Suprapubic skin (tissue), 4 donors: ENCODE measurements around the gene RPL13. TPM values are rescaled to one million over a fixed set of nuclear protein-coding genes. Genes with fewer than 3 reads are reported as not detected.
A peak's percentile ranks its signal among the peaks of the same experiment; 100 is the strongest.

Experiments used
- DNase-seq, 2 donors: peaks; one replicate each; pipeline ENCODE4 v3.0.0-alpha.2; 2019; ENCODE audit warnings: low spot score in 2 of 2
- H3K27ac ChIP-seq: fragments of 200-600 bp; sonication (generic); one replicate; pipeline ENCODE4 v1.5.1; 2019
- H3K27me3 ChIP-seq: fragments of 200-600 bp; sonication (generic); one replicate; pipeline ENCODE4 v1.5.1; 2019
- H3K36me3 ChIP-seq: fragments of 200-600 bp; sonication (generic); one replicate; pipeline ENCODE4 v1.5.1; 2019
- H3K4me1 ChIP-seq: fragments of 200-600 bp; sonication (generic); one replicate; pipeline ENCODE4 v1.5.1; 2019
- H3K4me3 ChIP-seq: fragments of 200-600 bp; sonication (generic); one replicate; pipeline ENCODE4 v1.5.1; 2019; ENCODE audit warnings: mild to moderate bottlenecking
- H3K9me3 ChIP-seq: fragments of 200-600 bp; sonication (generic); one replicate; pipeline ENCODE4 v1.5.1; 2019
- CTCF ChIP-seq, 2 donors: fragments of 200-600 bp in 1 of 2; fragments of 450-650 bp in 1 of 2; sonication (generic) in 1 of 2; IDR thresholded peaks; one replicate each; pipeline ENCODE4 v1.5.1; 2016 to 2019; ENCODE audit warnings: antibody characterized with exemption in 2 of 2, mild to moderate bottlenecking in 1 of 2, moderate library complexity in 1 of 2
- EP300 ChIP-seq: sonication (generic); formaldehyde crosslinking; IDR thresholded peaks from one replicate; pipeline ENCODE4 v1.6.1; 2017; ENCODE audit warnings: antibody characterized with exemption
- POLR2A ChIP-seq, 2 donors: fragments of 450-650 bp; IDR thresholded peaks; one replicate each; pipeline ENCODE4 v1.6.1; 2017; ENCODE audit warnings: antibody characterized with exemption in 2 of 2, mild to moderate bottlenecking in 2 of 2, moderate library complexity in 2 of 2
- POLR2AphosphoS5 ChIP-seq, 3 donors: sonication (generic); formaldehyde crosslinking; IDR thresholded peaks; one replicate each; pipeline ENCODE4 v1.6.1; 2017; ENCODE audit warnings: antibody characterized with exemption in 3 of 3
- WGBS: methylation state at CpG from one replicate; pipeline ENCODE4 v1.1.5; 2018; 5-methylcytosine and 5-hydroxymethylcytosine counted together
- total RNA-seq, 4 donors: library from RNA; depleted of rRNA; stranded (reverse); fragments of >200 nt; gene quantifications; one replicate each; pipeline ENCODE4 v1.1.0, GENCODE V29; 2016

RPL13 gene
- total RNA-seq, 4 donors from 2014 or later, result 4,033 to 9,308 (median 7,964) TPM

GRCh38 chr16:89599451-89599858 is 39.0 kb downstream of the RPL13 start:
- 53% methylated on average over 3 of the region's 8 CpGs for WGBS
- peaks cover 21% of the 10 kb centered on the region for H3K4me1 ChIP-seq
- peak in 1 of 2 donors; percentile 55 for DNase-seq
- TF ChIP-seq POLR2A (IDR thresholded peaks at IDR 0.05) (no peak), CTCF (IDR thresholded peaks at IDR 0.05) (no peak), EP300 (no peak), POLR2AphosphoS5 (IDR thresholded peaks at IDR 0.05) (no peak)
- H3K4me3 ChIP-seq, result no peak overlapping the region
- no peaks in the 10 kb centered on the region for H3K9me3 ChIP-seq
- H3K36me3 ChIP-seq, result no peaks in the 10 kb centered on the region
- no peak overlapping the region for H3K27ac ChIP-seq
- peaks cover 8% of the 10 kb centered on the region for H3K27me3 ChIP-seq

- no peak for DNase-seq
- whole genome bisulfite sequencing, result 71% methylated on average over 7 of the region's 10 CpGs
- TF ChIP-seq EP300, result no peak
- TF ChIP-seq CTCF (IDR thresholded peaks at IDR 0.05), result no peak
- TF ChIP-seq POLR2A (IDR thresholded peaks at IDR 0.05), result no peak
- no peak for TF ChIP-seq POLR2AphosphoS5 (IDR thresholded peaks at IDR 0.05)
- Histone ChIP-seq H3K27ac (no peak overlapping the region), H3K4me1 (peaks cover 21% of the 10 kb centered on the region), H3K36me3 (no peaks in the 10 kb centered on the region), H3K27me3 (peaks cover 11% of the 10 kb centered on the region), H3K9me3 (no peaks in the 10 kb centered on the region), H3K4me3 (no peak overlapping the region)
Observed at GRCh38 chr16:89599902-89600301, 39.4 kb downstream of the RPL13 start.

GRCh38 chr16:89600427-89600826 is 39.9 kb downstream of the RPL13 start:
- H3K27ac ChIP-seq, result no peak overlapping the region
- 67% methylated on average over 11 of the region's 12 CpGs for WGBS

GRCh38 chr16:89600956-89601355 is 40.5 kb downstream of the RPL13 start:
- no peak for DNase-seq
- TF ChIP-seq POLR2A (IDR thresholded peaks at IDR 0.05), result no peak
- no peak for TF ChIP-seq EP300
- TF ChIP-seq CTCF (IDR thresholded peaks at IDR 0.05), result no peak
- TF ChIP-seq POLR2AphosphoS5 (IDR thresholded peaks at IDR 0.05), result no peak
- Histone ChIP-seq H3K4me3 (no peak overlapping the region), H3K27ac (no peak overlapping the region), H3K36me3 (no peaks in the 10 kb centered on the region), H3K27me3 (peaks cover 11% of the 10 kb centered on the region), H3K9me3 (no peaks in the 10 kb centered on the region), H3K4me1 (peaks cover 26% of the 10 kb centered on the region)
- WGBS, result 76% methylated on average over 7 of the region's 8 CpGs

More at GRCh38 chr16:89600427-89600826, 39.9 kb downstream of the RPL13 start:
- Histone ChIP-seq H3K9me3 (no peaks in the 10 kb centered on the region), H3K4me1 (peaks cover 22% of the 10 kb centered on the region), H3K27me3 (peaks cover 11% of the 10 kb centered on the region), H3K36me3 (no peaks in the 10 kb centered on the region), H3K4me3 (no peak overlapping the region)
- TF ChIP-seq POLR2A (IDR thresholded peaks at IDR 0.05) (no peak), EP300 (no peak), CTCF (IDR thresholded peaks at IDR 0.05) (no peak), POLR2AphosphoS5 (IDR thresholded peaks at IDR 0.05) (no peak)
- no peak for DNase-seq

GRCh38 chr16:89601906-89602272 is 41.4 kb downstream of the RPL13 start:
- no peaks in the 10 kb centered on the region for H3K36me3 ChIP-seq
- no peak for TF ChIP-seq EP300
- no peak for TF ChIP-seq POLR2AphosphoS5 (IDR thresholded peaks at IDR 0.05)
- no peak for TF ChIP-seq CTCF (IDR thresholded peaks at IDR 0.05)
- TF ChIP-seq POLR2A (IDR thresholded peaks at IDR 0.05), result no peak
- no peak for DNase-seq
- H3K4me3 ChIP-seq, result no peak overlapping the region
- no peak overlapping the region for H3K27ac ChIP-seq
- 23% methylated on average over 12 of the region's 22 CpGs for WGBS
- H3K9me3 ChIP-seq, result no peaks in the 10 kb centered on the region
- H3K4me1 ChIP-seq, result peaks cover 26% of the 10 kb centered on the region
- peaks cover 11% of the 10 kb centered on the region for H3K27me3 ChIP-seq
